22Rv1 (cell line): Measurements from ENCODE around the gene HOXB7.

Experiments used
- H3K27ac ChIP-seq: fragments of 450-650 bp; 2 replicates; pipeline ENCODE4 v1.5.1; 2017
- ZFX ChIP-seq: fragments of 450-650 bp; IDR thresholded peaks from 2 replicates; pipeline ENCODE4 v1.6.1; 2017; ENCODE audit warnings: antibody characterized with exemption, borderline replicate concordance
- TF ChIP-seq, protein P1 (sequence below): fragments of 450-650 bp; IDR thresholded peaks from 2 replicates; pipeline ENCODE4 v1.5.1; 2017; ENCODE audit warnings: mild to moderate bottlenecking

Gene HOXB7

DNA sequence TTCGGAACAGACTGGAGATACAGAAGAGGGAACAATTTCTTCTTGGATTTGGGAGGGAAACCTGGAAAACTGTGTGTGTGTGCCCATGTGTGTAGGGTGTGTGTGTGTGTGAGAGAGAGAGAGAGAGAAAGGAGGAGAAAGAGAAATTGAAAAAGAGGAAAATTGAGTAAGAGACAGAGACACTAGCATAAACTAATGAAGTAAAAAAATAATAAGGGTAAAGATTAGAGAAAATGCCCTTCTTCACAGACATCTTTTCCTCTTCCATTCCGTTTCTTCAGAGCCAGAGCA, 52.0 kb downstream of the HOXB7 start:
- TF ChIP-seq ZFX = no peak
- no peak overlapping the region for H3K27ac ChIP-seq

DNA sequence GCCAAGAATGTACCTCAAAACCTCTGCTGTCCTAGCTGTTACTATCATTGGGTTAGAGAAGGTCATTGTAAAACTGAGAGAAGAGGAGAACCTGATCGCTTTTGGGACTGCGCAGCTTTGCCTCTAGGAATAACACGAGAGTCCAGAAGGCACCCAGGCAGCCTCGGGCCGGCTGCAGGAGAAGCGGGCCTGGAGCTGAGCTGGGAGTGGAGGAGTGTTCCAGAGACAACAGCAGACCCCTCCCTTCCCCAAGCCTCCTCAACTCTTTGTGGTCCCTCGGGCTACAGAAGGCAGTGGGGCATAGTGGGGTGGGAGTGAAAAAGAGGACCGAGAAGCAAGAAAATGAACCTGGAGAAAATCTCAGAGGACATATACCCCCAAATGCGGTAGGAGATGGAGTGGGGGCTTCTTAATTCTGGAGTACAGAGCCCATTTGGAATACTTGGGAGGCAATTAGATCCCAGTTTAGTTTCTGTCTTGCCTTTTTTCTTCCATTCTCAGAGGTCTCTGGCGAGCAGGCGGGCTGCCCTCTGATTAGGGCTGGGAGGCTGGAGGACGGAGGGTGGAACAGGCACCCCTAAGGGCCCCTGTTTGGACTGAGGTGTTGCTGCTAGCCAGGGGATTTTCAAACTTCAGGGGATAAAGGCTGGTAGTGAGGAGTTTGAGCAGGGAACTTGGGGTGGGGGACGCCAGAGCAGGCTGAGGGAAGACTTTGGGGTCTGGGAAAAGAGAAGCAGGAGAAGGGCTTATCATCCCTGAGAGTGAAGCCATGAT, 52.6 kb downstream of the HOXB7 start:
- no peak for TF ChIP-seq ZFX
- TF ChIP-seq, protein P1, sequence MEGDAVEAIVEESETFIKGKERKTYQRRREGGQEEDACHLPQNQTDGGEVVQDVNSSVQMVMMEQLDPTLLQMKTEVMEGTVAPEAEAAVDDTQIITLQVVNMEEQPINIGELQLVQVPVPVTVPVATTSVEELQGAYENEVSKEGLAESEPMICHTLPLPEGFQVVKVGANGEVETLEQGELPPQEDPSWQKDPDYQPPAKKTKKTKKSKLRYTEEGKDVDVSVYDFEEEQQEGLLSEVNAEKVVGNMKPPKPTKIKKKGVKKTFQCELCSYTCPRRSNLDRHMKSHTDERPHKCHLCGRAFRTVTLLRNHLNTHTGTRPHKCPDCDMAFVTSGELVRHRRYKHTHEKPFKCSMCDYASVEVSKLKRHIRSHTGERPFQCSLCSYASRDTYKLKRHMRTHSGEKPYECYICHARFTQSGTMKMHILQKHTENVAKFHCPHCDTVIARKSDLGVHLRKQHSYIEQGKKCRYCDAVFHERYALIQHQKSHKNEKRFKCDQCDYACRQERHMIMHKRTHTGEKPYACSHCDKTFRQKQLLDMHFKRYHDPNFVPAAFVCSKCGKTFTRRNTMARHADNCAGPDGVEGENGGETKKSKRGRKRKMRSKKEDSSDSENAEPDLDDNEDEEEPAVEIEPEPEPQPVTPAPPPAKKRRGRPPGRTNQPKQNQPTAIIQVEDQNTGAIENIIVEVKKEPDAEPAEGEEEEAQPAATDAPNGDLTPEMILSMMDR = no peak
- H3K27ac ChIP-seq = no peak overlapping the region
